Renal cortex interstitium (tissue), 11 donors: ENCODE measurements around the gene TMEM247. TPM values are rescaled to one million over a fixed set of nuclear protein-coding genes. Genes with fewer than 3 reads are reported as not detected.
"Not testable (repeated sequence)": the region's sequence is repeated elsewhere in the genome, so short reads cannot be mapped to it uniquely, and the experiment has no call there.

Source experiments
- DNase-seq, 11 donors: peaks; one replicate each; pipeline ENCODE4 v3.0.0-alpha.2; 2013; ENCODE audit warnings: low read depth in 9 of 11, low spot score in 4 of 11; ENCODE audit errors: extremely low read depth in 1 of 11
- polyA plus RNA-seq, 3 donors: library from polyadenylated mRNA; unstranded; fragments of 120-200 nt; gene quantifications; one replicate each; pipeline ENCODE4 v1.2.1, GENCODE V29; 2013; ENCODE audit not compliant: insufficient read length in 3 of 3

TMEM247 gene
- polyA plus RNA-seq, 3 donors = not detected

DNA sequence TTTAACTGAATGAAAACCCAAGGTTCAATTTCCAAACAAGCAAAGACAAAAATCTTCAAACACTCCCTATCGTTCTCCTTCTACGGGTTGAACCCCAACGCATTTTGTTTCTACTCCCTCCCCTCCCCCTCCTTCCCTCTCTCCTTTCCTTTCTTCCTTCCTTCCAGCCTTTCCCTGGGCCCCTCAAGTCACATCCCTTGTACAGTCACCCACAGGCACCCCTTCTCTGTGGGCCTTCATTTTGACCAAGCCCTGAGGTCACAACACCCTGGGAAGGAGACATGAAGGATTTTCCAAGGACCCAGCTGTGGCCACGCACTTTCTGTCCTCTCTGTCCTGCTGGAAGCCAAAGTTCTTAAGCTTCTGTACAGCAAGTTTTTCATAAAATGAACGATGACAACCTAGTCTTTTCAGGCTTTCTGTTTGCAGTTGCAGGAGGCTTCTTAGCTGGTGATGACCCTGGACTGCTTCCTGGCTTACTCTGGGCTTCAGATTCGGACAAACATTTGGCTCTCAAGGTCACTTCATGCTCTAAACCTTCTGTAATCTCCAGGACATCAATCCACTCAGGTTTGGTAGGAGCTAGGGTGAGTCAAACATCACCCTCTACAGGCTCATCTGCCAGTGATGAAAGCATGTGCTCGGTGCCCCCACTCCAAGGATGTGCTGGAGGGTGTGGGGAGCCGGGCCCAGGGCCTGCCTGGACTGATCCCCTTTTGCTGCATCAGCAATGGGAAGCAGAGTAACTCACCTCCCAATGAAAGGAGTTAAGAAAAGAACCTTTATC lies 25.5 kb downstream of the TMEM247 start:
- no peak for DNase-seq

DNA sequence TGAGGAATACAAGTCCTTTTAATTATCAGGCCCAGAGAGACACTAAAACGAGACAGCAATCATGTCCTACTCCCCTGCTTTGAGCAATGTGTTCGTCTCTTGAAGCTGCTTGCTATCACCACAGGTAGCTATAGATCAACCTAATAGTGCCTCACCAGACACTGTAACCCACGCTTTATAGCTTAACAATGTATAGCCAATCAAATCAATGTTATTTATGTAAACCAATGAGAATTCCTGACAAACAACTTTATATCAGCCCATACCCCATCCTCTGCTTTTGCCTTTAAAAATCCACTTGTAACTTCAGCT lies 26.1 kb downstream of the TMEM247 start:
- no peak for DNase-seq

GRCh38 chr2:46506131-46506706 lies 26.9 kb downstream of the TMEM247 start:
- DNase-seq = no peak

- no peak for DNase-seq
These were observed 28.9 kb downstream of the TMEM247 start for GRCh38 chr2:46508312-46508711.

DNA sequence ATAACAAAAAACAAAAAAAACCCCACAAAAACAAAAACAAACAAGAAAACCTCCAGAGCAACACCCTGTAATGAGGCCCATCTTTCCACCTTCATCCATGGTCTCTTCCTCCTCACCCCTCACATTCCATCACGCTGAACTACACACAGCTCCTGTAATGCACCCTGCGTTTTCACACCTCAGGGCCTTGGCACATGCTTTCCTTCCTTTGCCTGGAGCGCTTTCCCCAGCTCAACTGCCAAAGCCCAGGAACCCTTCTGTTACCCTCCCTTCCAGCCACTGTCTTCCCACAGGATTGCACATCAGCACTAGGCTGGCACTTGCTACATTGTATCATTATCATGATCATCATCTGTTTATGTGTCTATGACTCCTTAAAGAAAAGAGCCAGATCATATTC lies 29.4 kb downstream of the TMEM247 start:
- no peak for DNase-seq

DNA sequence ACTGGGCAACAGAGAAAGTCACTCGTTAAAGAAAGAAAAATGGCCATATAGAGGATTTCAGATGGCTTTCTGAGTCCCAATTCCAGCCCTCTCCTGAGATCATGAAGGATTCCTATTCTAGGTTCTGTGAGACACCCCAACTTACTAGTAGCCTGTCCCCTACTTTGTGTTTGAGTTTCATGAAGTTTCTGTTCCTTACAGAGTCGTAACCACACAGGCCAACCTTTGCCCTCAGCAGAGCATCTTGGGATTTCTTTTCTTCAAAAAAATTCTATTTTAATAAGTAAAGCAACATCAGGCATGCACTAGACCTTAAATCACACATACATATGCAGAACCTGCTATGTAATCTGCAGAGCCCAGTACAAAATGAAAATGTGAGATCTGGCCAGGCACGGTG lies 30.4 kb downstream of the TMEM247 start:
- DNase-seq = no peak

DNA sequence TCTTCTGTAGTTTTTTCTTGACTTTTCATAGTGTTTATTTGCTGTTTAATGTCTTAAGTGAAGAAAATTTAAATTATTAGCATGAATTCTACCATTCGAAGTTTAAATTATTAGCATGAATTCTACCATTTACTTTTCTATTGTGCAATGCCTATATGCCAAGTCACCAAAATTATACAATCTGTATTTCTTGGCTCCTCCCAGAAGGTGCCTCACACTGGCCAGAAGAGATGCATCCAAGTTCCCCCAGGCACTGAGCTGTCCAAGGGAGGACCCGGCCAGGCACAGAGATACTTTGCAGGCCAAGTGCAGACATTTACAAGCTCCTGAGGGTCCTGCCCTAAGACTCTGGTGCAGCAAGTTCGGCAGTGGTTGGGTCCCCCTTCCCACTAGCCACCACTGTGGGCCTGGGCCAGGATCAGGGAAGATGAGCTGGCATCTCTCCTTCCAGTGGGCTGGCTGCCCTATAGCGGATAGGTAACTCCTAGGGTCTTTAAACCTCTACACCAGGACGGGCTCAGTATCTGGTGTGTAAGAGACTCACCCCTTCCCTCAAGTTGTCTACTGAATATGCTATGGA lies 31.3 kb downstream of the TMEM247 start:
- DNase-seq = no peak

- DNase-seq = no peak
These were observed 32.8 kb downstream of the TMEM247 start for GRCh38 chr2:46512185-46512584.

GRCh38 chr2:46514738-46515137 lies 35.4 kb downstream of the TMEM247 start:
- no peak for DNase-seq

- no peak for DNase-seq
These were observed 38.1 kb downstream of the TMEM247 start for GRCh38 chr2:46517485-46517884.

GRCh38 chr2:46518861-46519260 lies 39.5 kb downstream of the TMEM247 start:
- no peak for DNase-seq

GRCh38 chr2:46519265-46519664 lies 39.9 kb downstream of the TMEM247 start:
- no peak for DNase-seq

DNA sequence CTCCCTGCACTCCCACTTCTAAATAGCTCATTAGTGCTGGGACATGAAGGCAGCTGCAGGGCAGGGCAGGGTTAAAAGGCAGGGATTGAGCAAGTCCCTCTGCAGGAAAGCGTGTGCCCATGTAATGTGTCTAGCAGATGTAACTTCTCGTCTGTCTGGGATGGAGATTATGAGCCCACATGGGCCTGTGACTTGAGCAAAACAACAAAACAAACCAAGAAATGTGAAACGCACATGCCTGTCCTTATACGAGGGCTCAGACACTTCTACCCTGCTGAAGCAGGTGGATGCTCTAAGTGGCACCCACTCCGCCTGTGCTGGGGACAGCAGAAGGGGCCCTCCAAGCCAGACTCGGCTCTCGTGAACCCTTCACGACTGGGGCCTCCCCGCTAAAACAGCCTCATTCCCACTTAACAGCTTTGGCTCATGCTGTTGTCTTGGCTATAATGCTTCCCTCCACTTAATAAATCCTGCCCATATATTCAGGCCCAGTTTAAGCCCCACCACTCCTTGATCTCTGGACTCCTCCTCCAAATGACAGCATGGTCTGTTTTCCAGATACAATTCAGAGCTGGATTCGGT lies 40.9 kb downstream of the TMEM247 start:
- peak in 1 of 11 donors; percentile 34 for DNase-seq

DNA sequence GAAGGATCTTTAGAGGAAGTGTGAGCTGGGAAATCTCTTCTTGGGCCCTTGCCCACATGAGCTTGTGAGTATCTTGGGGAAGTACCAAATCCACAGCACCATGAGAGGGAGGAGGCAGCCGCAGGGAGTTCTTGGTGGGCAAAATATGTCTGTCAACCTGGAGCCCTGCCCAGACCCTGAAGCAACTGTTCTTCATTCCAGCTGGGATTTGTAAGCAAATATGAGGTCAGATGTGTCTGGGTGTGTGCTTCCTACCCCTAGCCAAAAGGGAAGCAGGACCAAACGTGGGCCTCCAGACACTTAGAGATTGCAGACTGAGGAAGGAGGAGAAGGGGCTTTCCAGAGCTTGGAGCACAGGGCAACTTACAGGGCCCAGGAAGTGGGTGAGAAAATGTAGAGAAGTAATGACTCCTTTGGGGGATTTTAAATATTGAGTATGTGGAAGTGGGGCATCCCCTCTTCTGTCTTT lies 41.9 kb downstream of the TMEM247 start:
- no peak for DNase-seq

DNA sequence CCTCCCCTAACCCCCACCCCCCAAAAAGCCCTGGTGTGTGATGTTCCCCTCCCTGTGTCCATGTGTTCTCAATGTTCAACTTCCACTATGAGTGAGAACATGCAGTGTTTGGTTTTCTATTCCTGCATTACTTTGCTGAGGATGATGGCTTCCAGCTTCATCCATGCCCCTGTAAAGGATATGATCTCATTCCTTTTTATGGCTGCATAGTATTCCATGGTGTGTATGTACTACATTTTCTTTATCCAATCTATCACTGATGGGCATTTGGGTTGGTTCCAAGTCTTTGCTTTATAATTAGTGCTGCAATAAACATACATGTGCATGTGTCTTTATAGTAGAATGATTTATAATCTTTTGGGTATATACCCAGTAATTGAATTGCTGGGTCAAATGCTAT lies 43.0 kb downstream of the TMEM247 start:
- DNase-seq = not testable (repeated sequence)

DNA sequence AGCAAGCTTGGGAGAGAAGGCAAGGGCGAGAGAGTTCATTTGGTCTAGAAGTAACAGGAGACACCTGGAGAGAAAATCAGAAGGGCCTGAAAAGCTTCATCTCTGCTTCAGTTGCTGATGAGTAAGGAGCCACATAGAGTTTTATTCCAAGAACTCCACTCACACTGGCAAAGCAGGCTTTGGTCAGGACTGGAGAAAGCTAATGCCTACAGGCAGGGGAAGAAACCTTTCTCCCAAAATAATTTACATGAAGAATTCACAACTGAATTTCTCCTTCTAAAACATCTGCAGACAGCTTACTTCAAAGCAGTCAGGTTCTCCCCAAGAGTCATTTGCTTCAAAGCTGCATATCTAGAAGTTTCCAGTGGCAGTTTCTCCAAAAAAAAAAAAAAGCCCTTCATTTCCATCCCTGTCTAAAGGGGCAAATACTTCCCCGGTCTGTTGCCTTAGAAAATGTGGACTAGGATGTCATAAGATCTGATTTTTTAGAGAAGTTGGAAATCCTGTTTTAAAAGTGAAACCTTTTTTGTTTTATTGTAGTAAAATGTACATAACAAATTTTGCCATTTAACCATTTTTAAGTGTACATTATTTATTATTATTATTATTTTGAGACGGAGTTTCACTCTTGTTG lies 46.3 kb downstream of the TMEM247 start:
- DNase-seq = no peak

- DNase-seq = no peak
These were observed 49.5 kb downstream of the TMEM247 start for GRCh38 chr2:46528880-46529279.

DNA sequence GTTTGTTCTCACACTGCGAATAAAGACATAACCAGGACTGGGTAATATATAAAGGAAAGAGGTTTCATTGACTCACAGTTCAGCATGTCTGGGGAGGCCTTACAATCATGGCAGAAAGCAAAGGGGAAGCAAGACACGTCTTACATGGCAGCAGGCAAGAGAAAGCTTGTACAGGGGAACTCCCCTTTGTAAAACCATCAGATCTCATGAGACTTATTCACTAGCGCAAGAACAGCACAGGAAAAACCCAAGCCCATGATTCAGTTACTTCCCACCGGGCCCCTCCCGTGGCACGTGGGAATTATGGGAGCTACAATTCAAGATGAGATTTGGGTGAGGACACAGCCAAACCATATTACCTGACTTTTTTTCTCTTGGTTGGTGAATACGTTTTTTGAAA lies 51.3 kb downstream of the TMEM247 start:
- no peak for DNase-seq

- DNase-seq = no peak
These were observed 52.5 kb downstream of the TMEM247 start for GRCh38 chr2:46531863-46532262.
